H9 (cell line): ENCODE measurements around the gene ACBD6. TPM values are rescaled to one million over a fixed set of nuclear protein-coding genes. Genes with fewer than 3 reads are reported as not detected.

Source experiments
- DNase-seq: peaks from one replicate; pipeline ENCODE4 v3.0.0-alpha.2; 2017
- H2AFZ ChIP-seq: one replicate; pipeline ENCODE4 v1.6.1; 2013; ENCODE audit warnings: mild to moderate bottlenecking, low read length, control low read depth, moderate library complexity
- H2AK5ac ChIP-seq: 2 replicates; pipeline ENCODE4 v1.6.1; 2013; ENCODE audit warnings: low read length, control low read depth, mixed read lengths; ENCODE audit not compliant: insufficient read length
- H2BK120ac ChIP-seq: one replicate; pipeline ENCODE4 v1.6.1; 2013; ENCODE audit warnings: low read depth, mild to moderate bottlenecking, low read length, control low read depth, inconsistent platforms; ENCODE audit not compliant: poor library complexity, severe bottlenecking
- H2BK12ac ChIP-seq: 2 replicates; pipeline ENCODE4 v1.6.1; 2013; ENCODE audit warnings: low read length, control low read depth, mixed read lengths, low read depth; ENCODE audit not compliant: insufficient read length
- H2BK15ac ChIP-seq: 2 replicates; pipeline ENCODE4 v1.6.1; 2013; ENCODE audit warnings: low read depth, low read length, control low read depth
- H2BK20ac ChIP-seq: one replicate; pipeline ENCODE4 v1.6.1; 2013; ENCODE audit warnings: low read depth, mild to moderate bottlenecking, low read length, control low read depth, inconsistent platforms; ENCODE audit not compliant: poor library complexity, severe bottlenecking
- H2BK5ac ChIP-seq: 2 replicates; pipeline ENCODE4 v1.6.1; 2013; ENCODE audit warnings: low read length, control low read depth, mixed read lengths; ENCODE audit not compliant: insufficient read length
- H3K14ac ChIP-seq: 2 replicates; pipeline ENCODE4 v1.6.1; 2013; ENCODE audit warnings: low read length, control low read depth; ENCODE audit not compliant: insufficient read depth
- H3K18ac ChIP-seq: 2 replicates; pipeline ENCODE4 v1.6.1; 2013; ENCODE audit warnings: low read depth, mild to moderate bottlenecking, mixed read lengths, low read length, control low read depth; ENCODE audit not compliant: insufficient read length
- H3K23ac ChIP-seq: 2 replicates; pipeline ENCODE4 v1.6.1; 2013; ENCODE audit warnings: low read length, control low read depth, mixed read lengths, low read depth; ENCODE audit not compliant: insufficient read length
- H3K23me2 ChIP-seq: 2 replicates; pipeline ENCODE4 v1.6.1; 2013; ENCODE audit warnings: low read depth, mild to moderate bottlenecking, mixed read lengths, low read length, control low read depth; ENCODE audit not compliant: insufficient read length, poor library complexity, severe bottlenecking
- H3K27ac ChIP-seq: 2 replicates; pipeline ENCODE4 v1.5.1; 2013; ENCODE audit warnings: low read length, control low read depth, mixed read lengths, low read depth; ENCODE audit not compliant: insufficient read length
- H3K27me3 ChIP-seq: 2 replicates; pipeline ENCODE4 v1.6.1; 2013; ENCODE audit warnings: low read length, control low read depth, inconsistent platforms; ENCODE audit not compliant: insufficient read depth
- H3K4ac ChIP-seq: 2 replicates; pipeline ENCODE4 v1.6.1; 2013; ENCODE audit warnings: low read depth, mild to moderate bottlenecking, control low read depth, inconsistent platforms, low read length, moderate library complexity
- H3K4me1 ChIP-seq: 2 replicates; pipeline ENCODE4 v1.6.1; 2013; ENCODE audit warnings: low read length, control low read depth, inconsistent platforms; ENCODE audit not compliant: insufficient read depth
- H3K4me2 ChIP-seq: 2 replicates; pipeline ENCODE4 v1.6.1; 2013; ENCODE audit warnings: low read length, control low read depth, mixed read lengths; ENCODE audit not compliant: insufficient read length, insufficient read depth
- H3K56ac ChIP-seq: 2 replicates; pipeline ENCODE4 v1.6.1; 2013; ENCODE audit warnings: low read depth, mild to moderate bottlenecking, mixed read lengths, low read length, control low read depth; ENCODE audit not compliant: insufficient read length
- H3K79me1 ChIP-seq: 2 replicates; pipeline ENCODE4 v1.6.1; 2013; ENCODE audit warnings: low read depth, mild to moderate bottlenecking, moderate library complexity, low read length, control low read depth, inconsistent platforms; ENCODE audit not compliant: insufficient read depth, poor library complexity, severe bottlenecking
- H3K79me2 ChIP-seq: 2 replicates; pipeline ENCODE4 v1.6.1; 2013; ENCODE audit warnings: low read length, control low read depth, inconsistent platforms; ENCODE audit not compliant: insufficient read depth
- H3K9ac ChIP-seq: 2 replicates; pipeline ENCODE4 v1.6.1; 2013; ENCODE audit warnings: low read length, control low read depth, mixed read lengths; ENCODE audit not compliant: insufficient read length; ENCODE audit errors: extremely low read depth
- H3K9me3 ChIP-seq: one replicate; pipeline ENCODE4 v1.6.1; 2013; ENCODE audit warnings: low read depth, low read length, inconsistent platforms; ENCODE audit not compliant: control insufficient read depth
- H3T11ph ChIP-seq: one replicate; pipeline ENCODE4 v1.6.1; 2013; ENCODE audit warnings: mild to moderate bottlenecking, low read length, control low read depth, inconsistent platforms
- H4K20me1 ChIP-seq: one replicate; pipeline ENCODE4 v1.6.1; 2013; ENCODE audit not compliant: control insufficient read depth, insufficient read length, insufficient read depth
- H4K5ac ChIP-seq: 2 replicates; pipeline ENCODE4 v1.6.1; 2013; ENCODE audit warnings: low read depth, mild to moderate bottlenecking, mixed read lengths, low read length, control low read depth; ENCODE audit not compliant: insufficient read length
- H4K8ac ChIP-seq: replicated peaks from 2 replicates; pipeline ENCODE4 v1.6.1; 2013; ENCODE audit warnings: low read length, control low read depth, mixed read lengths, low read depth; ENCODE audit not compliant: insufficient read length
- H4K91ac ChIP-seq: 2 replicates; pipeline ENCODE4 v1.6.1; 2013; ENCODE audit warnings: low read depth, mild to moderate bottlenecking, moderate library complexity, mixed read lengths, low read length, control low read depth; ENCODE audit not compliant: insufficient read length
- H3K27ac Mint-ChIP-seq, 3 experiments: 2 replicates in 2 of 3; 3 replicates in 1 of 3; pipeline ENCODE4 v1.8.0; 2020 to 2021; ENCODE audit warnings: mixed read lengths in 3 of 3, mild to moderate bottlenecking in 1 of 3, moderate library complexity in 1 of 3
- H3K27me3 Mint-ChIP-seq: 2 replicates; pipeline ENCODE4 v1.8.0; 2021; ENCODE audit warnings: low read depth, mild to moderate bottlenecking, moderate library complexity, mixed read lengths
- H3K36me3 Mint-ChIP-seq, 3 experiments: 2 replicates in 2 of 3; 3 replicates in 1 of 3; pipeline ENCODE4 v1.8.0; 2020 to 2021; ENCODE audit warnings: low read depth in 3 of 3, mixed read lengths in 3 of 3; ENCODE audit not compliant: insufficient read depth in 1 of 3
- H3K4me1 Mint-ChIP-seq, 2 experiments: 2 replicates each; pipeline ENCODE4 v1.8.0; 2020; ENCODE audit warnings: mixed read lengths in 2 of 2
- H3K4me3 Mint-ChIP-seq, 2 experiments: 2 replicates in 1 of 2; 3 replicates in 1 of 2; pipeline ENCODE4 v1.8.0; 2020 to 2021; ENCODE audit warnings: mild to moderate bottlenecking in 2 of 2, mixed read lengths in 2 of 2, moderate library complexity in 1 of 2
- H3K9me3 Mint-ChIP-seq, 2 experiments: 2 replicates in 1 of 2; 3 replicates in 1 of 2; pipeline ENCODE4 v1.8.0; 2020; ENCODE audit warnings: mild to moderate bottlenecking in 2 of 2, mixed read lengths in 2 of 2, moderate library complexity in 1 of 2
- WGBS: extraction: QIAGEN DNeasy Blood & Tissue Kit; methylation state at CpG from one replicate; pipeline ENCODE4 v1.1.7; 2013; ENCODE audit warnings: missing lambda C conversion rate, low lambda C conversion rate, mixed read lengths; ENCODE audit not compliant: insufficient read length; ENCODE audit errors: extremely low coverage; 5-methylcytosine and 5-hydroxymethylcytosine counted together
- total RNA-seq: library from RNA; stranded (reverse); gene quantifications from 2 replicates; pipeline ENCODE4 v1.2.1, GENCODE V29; 2021
- TF ChIP-seq, protein P1 (sequence below): fragments of 200-600 bp; sonication (generic); conservative IDR thresholded peaks from 3 replicates; pipeline ENCODE4 v1.8.0; 2021; ENCODE audit warnings: antibody characterized with exemption, mild to moderate bottlenecking

Gene ACBD6
- total RNA-seq, 1 experiment from 2014 or later, result 51.4 TPM

DNA sequence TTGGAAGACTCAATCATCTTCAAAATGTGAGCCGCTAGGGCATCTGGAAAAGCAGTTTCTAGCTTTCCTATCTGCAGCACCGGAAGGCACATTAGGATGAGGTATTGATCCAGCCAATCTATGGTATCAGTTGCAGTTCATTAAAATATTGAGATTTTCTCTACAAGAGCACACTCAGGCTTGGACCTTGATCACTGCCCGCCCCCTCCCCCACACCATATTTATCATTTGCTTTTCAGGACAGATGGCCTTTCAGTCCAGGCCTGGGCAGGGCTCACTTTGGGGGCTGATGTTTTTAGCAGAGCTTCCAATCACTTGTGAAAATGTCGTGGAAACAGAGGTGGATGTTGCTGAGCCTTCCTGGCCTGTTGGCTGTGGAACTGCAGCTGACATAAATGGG lies 254.8 kb downstream of the ACBD6 start:
- Histone ChIP-seq H3K23me2 (no peaks in the 10 kb centered on the region), H3T11ph (no peak overlapping the region), H3K79me2 (no peaks in the 10 kb centered on the region), H3K79me1 (no peaks in the 10 kb centered on the region), H4K91ac (no peak overlapping the region), H2BK15ac (no peak overlapping the region), H4K20me1 (no peaks in the 10 kb centered on the region), H3K4me1 (peaks cover 7% of the 10 kb centered on the region; the same call in 1 of the 2 replicates), H3K27ac (no peak overlapping the region), H3K18ac (no peak overlapping the region), H3K9me3 (no peaks in the 10 kb centered on the region), H2AK5ac (no peak overlapping the region), H3K27me3 (no peaks in the 10 kb centered on the region), H2BK20ac (no peak overlapping the region), H3K56ac (no peak overlapping the region), H2BK12ac (no peak overlapping the region), H2AFZ (no peak overlapping the region), H2BK5ac (no peak overlapping the region), H3K9ac (no peak overlapping the region), H2BK120ac (no peak overlapping the region), H3K23ac (no peak overlapping the region), H4K8ac (no peak overlapping the region), H3K4me2 (no peak overlapping the region), H3K4ac (no peak overlapping the region), H3K14ac (no peak overlapping the region), H4K5ac (no peak overlapping the region)
- peak overlapping the region in 1 of 3 experiments; percentile 71; a peak in 1 of 7 replicates for H3K27ac Mint-ChIP-seq
- no peaks in the 10 kb centered on the region; a peak in 1 of 5 replicates for H3K9me3 Mint-ChIP-seq
- DNase-seq, result no peak
- no peak overlapping the region for H3K4me3 Mint-ChIP-seq
- no peaks in the 10 kb centered on the region for H3K36me3 Mint-ChIP-seq
- peaks cover 3% of the 10 kb centered on the region; the same call in 1 of the 2 replicates for H3K27me3 Mint-ChIP-seq
- TF ChIP-seq, protein P1, sequence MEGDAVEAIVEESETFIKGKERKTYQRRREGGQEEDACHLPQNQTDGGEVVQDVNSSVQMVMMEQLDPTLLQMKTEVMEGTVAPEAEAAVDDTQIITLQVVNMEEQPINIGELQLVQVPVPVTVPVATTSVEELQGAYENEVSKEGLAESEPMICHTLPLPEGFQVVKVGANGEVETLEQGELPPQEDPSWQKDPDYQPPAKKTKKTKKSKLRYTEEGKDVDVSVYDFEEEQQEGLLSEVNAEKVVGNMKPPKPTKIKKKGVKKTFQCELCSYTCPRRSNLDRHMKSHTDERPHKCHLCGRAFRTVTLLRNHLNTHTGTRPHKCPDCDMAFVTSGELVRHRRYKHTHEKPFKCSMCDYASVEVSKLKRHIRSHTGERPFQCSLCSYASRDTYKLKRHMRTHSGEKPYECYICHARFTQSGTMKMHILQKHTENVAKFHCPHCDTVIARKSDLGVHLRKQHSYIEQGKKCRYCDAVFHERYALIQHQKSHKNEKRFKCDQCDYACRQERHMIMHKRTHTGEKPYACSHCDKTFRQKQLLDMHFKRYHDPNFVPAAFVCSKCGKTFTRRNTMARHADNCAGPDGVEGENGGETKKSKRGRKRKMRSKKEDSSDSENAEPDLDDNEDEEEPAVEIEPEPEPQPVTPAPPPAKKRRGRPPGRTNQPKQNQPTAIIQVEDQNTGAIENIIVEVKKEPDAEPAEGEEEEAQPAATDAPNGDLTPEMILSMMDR, result no peak
- WGBS, result no CpG with 5 or more reads among the region's 4 CpGs
- peaks cover 36 to 53% of the 10 kb centered on the region in 2 experiments for H3K4me1 Mint-ChIP-seq
